Measurements from ENCODE around the gene GNG7.
"Not testable (repeated sequence)": the region's sequence is repeated elsewhere in the genome, so short reads cannot be mapped to it uniquely, and the experiment has no call there.

The GNG7 gene

DNA sequence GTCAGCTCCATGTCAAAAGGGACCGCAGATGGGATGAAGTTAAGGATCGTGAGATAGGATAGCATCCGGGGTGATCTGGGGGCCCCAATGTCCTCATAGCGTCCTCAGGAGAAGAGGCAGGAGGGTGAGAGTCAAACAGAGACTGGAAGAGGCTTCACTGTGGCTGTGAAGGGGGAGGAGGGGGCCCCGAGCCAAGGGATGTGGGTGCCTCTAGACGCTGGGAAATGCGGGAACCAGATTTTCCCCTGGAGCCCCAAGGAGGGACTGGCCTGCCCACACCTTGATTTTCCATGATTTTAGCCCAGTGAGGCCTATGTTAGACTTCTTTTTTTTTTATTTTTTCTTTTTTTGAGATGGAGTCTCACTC lies 61.2 kb downstream of the GNG7 start:
- DNase-seq (ENCODE audit: low spot score), result no peak

DNA sequence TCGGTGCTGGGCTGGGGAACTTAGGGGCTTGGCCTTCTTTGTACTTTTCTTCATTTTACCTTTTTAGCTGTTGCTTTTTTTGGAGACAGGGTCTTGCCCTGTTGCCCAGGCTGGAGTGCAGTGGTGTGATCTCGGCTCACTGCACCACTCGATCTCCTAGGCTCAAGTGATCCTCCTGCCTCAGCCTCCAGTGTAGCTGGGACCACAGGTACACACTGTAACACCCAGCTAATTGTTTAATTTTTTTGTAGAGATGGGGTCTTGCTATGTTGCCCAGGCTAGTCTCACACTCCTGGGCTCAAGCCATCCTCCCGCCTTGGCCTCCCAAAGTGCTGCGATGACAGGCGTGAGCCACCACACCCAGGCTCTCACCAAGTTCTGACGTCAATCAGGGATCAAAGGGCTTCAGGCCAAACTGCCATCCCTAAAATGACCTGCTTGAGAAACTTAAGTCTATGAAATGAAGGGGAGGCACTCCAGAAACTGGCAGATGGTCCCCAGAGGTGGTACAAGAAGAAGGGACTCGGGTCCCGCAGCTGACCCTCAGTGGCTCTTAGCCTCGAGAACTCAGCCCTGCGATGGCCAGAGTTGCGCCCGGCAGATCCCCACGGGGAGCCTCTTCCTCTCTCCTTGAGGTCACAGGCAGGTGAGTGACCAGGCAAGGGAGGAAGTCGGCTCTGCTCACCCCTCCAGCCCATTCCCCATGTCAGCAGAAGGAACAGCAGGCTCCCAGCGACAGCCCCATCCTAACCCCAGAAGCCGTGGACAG lies 61.7 kb downstream of the GNG7 start:
- DNase-seq (ENCODE audit: low spot score), result no peak

DNA sequence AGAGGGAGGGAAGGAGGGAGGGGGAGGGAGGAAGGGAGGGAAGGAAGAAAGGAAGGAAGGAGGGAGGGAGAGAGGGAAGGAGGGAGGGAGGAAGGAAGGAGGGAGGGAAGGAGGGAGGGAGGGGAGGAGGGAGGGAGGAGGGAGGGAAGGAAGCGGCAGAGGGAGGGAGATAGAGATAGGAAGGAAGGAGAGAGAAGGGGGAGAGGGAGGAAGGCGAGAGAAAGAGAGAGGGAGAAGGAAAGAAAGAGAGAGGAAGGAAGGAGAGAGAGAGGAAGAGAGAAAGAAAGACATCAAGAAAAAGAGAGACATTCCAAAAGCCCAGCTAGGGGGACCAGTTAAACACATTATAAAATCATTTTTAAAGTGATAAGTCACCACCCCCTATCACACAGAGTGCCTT lies 62.5 kb downstream of the GNG7 start:
- no peak for DNase-seq (ENCODE audit: low spot score)

DNA sequence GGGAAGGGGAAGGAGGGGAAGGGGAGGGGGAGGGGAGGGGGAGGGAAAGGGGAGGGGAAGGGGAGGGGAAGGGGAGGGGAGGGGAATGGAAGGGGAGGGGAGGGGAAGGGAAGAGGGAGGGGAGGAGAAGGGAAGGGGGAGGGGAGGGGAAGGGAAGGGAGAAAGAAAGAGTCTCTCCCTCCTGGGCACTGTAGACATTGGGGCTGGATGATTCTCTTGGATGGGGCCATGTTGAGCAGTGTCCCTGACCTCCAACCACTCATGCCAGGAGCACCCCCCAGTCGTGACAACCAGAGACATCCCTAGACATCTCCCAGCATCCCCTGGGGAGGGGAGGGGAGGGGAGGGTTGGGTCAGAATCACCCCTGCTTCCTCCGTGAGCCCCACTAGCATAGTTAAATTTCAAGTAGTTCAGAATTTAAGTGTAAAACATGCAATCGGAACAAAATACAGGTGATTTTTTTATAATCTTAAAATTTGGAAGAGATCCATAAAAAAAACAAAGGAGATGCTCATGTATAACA lies 64.0 kb downstream of the GNG7 start:
- no peak for DNase-seq (ENCODE audit: low spot score)

DNA sequence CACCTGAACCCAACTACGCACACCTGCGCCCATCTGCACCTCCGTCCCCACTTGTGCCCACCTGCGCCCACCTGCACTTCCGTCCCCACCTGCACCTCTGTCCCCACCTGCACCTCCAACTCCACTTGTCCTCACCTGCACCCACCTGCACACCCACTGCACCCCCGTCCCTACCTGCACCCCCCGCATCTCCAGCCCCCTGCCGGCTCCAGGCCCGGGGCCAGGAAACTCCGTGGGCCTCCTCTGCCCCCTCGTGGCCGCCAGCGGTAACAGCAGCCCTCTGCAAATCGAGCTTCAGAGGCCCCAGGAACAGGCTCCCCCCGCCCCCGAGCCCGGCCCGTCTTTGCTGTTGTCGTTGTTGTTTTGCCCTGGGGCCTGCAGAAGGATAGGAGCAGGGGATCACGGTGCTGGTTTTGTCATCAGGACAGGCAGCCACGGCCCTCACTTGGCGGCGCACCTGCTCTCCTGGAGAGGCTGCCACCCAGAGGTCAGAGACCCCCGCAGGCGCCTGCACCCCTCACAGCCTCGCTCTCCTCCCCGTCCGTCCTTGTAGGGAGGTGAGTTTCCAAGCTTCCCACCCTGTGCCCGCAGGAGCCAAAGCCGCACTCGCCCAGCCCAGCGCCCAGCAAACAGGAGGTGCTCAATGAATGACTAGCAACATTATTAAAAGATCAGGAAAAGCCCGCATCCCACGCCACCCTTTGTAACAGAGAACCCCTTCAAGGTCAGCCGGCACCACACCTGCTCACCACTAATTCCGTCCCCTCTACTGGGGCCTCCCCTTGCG lies 65.4 kb downstream of the GNG7 start:
- DNase-seq (ENCODE audit: low spot score), result peak; percentile 92

DNA sequence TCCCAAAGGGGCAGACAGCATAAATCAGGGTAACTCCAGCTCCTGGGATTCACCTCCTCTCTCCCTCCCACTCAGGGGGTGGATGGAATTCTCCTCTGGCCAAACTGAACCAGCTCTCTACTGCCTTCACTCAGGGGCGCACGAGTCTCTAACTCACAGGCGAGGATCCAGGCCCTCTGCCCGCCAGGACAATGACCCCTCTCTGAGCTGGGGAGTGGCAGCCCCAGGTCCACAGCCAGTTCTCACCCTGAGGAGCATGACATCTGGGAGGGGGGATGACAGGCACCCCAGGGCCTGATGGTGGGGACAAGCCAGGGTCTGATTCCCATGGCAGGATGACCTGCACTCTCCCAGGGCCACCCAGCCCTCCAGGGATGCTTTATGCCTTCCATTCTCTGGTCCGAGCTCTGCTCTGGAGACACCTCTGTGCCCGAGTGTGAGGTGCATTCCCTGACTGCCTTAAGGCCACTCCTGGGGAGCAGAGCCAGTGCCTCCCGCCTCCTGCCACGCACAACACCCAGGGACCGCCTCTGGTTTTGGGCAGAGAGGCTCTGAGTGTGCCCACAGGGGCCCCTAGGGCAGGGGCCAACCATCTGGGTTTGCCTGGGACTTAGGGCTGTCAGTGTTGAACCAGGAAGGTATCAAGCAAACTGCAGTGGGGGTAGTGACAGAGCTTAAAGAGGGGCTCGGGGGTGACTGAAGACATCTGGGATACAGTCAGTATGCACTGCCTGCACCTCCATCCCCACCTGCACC lies 66.2 kb downstream of the GNG7 start:
- no peak for DNase-seq (ENCODE audit: low spot score)

DNA sequence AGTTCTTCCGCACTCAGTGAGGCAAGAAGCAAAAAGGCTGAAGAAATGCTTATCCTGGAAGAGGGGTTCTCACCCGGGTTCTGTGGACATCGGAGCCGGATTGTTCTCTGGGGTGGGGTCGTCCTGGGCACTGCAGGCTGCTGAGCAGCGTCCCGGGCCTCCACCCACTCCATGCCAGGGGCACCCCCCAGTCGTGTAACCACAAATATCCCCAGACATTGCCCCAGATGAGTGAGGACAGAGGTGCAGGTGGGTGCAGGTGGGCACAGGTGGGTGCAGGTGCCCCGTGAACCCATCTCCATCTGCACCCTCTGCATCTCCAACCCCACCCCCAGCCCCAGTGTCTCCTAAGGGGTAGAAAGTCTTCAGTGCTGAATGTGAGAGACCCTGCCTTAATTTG lies 67.5 kb downstream of the GNG7 start:
- no peak for DNase-seq (ENCODE audit: low spot score)

DNA sequence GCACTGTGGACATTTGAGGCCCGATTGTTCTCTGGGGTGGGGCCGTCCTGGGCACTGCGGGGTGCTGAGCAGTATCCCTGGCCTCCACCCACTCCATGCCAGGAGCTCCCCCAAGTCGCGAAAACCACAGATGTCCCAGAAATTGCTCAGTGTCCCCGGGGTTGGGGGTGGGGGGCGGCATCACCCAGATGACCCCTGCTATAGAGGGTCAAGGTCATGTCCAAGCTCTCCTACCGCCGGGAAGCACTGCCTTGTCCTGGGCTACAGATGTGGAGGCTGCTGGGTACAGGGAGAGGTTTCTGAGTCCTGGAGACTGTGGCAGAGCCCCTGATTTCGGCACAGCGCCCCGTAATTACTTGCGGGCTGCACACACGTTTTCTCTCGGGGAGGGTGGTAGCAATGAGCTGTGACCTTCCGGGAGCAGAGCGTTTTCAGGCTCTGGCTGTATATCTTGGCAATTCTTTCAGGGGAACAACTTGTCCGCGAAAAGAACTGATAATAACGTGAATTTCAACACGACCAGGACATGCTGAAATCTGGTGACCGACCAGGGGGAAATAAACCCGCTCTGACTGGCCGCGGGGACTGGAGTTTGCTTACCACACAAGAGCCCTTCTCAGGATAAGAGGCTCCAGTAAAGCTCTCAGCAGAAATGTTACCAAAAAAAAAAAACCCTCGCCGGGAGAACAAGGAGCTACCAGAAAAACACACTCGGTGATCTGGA lies 68.1 kb downstream of the GNG7 start:
- no peak for DNase-seq (ENCODE audit: low spot score)

DNA sequence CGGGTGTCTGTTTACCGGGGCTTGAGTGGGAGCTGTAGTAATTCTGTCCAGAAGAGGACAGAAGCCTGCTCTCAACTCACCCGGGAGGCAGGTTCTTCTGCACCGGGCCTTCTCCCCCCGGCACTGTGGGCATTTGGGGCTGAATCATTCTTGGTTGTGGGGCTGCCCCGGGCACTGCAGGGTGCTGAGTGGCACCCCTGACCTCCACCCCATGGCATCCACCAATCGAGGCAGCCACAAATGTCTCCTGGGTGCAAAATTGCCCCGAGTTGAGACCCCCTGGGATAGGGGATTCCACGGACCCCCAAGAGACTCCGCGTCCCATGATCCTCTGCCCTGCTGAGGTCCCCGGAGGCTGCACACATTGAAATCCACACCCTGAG lies 68.8 kb downstream of the GNG7 start:
- DNase-seq (ENCODE audit: low spot score), result no peak

DNA sequence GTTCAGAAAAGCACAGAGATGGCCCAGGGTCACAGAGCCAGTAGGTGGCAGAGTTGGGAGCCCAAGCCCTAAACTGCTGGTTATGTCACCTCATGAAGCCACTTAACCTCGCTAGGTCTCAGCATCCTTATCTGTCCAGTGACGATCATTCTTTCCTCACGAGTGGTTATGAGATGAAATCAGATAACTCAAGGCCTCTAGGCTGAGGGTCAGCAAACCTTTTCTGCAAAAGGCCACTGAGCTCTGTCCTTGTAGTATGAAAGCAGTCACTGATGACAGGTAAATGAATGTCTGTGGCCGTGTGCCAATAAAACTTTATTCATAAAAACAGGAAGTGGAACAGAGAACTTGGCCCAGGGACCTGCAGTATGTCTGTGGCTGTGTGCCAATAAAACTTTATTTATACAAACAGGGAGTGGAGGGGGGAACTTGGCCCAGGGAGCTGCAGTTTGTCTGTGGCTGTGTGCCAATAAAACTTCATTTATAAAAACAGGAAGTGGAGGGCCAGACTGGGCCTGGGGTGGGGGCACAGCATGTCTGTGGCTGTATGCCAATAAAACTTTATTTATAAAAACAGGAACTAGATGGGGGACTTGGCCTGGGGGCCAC lies 71.2 kb downstream of the GNG7 start:
- DNase-seq (ENCODE audit: low spot score), result peak; percentile 24

DNA sequence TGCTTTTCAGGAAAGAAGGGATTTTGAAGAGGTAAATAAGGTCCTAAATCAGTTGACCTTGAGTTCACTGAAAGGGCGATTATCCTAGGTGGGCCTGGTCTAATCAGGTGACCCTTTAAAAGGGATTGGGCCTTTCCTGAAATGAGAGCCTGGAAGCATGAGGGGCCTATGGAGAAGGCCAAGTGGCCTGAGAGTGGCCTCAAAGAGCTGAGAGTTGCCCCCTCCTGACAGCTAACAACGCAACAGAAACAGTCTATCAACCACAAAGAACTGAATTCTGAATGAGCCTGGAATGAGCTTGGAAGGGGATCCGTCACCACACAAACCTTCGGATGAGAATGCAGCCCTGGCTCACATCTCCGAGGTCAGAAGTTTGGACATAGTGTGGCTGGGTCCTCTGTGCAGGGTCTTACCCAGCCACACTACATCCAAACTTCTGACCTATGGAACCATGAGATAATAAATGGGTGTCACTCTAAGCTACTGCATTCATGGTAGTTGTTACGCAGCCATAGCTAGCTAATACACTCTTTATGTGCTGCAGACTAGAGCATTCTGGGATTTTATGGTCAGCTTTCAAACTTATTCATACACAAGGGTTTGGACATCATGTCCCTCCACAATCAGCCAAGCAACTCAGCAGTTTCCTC lies 72.0 kb downstream of the GNG7 start:
- DNase-seq (ENCODE audit: low spot score), result no peak

DNA sequence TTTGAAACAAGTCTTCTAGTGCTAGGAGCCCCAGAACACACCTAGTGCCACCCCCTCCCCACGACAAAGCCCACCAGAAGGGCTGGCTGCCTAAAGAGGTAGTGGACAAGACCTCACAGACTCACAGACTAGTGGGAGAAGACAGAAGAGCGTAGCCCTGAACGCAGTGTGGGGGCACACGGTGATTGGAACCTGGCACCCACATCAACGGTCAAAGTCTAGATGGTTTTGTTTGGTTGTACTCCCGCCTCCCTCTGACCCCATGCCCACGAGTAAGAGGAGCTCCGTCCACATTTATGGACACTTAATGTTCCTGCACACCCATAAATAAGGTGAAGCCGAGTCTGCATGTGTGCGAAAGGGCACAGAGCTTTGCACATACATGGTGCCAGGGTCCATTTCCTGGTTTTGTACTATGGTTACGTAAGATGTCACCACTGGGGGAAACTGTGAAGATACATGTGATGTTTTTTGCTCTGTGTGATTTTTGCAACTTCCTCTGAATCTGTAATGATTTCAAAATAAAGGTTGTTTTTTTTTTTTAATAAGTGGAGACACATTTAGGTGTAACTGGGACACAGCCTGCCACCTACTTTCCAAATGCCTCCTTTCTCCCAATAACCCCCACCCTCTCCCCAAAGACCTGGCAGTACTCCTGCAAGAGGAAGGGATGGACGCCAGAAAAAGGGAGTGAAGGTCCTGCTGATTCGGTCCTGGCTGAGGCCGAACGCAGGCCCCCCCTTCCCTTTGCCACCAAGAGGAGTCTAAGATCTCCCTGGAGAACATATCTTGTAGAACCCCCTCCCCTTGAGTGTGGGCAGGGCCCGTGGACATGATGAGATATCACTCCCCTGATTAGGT lies 72.8 kb downstream of the GNG7 start:
- DNase-seq (ENCODE audit: low spot score), result no peak

DNA sequence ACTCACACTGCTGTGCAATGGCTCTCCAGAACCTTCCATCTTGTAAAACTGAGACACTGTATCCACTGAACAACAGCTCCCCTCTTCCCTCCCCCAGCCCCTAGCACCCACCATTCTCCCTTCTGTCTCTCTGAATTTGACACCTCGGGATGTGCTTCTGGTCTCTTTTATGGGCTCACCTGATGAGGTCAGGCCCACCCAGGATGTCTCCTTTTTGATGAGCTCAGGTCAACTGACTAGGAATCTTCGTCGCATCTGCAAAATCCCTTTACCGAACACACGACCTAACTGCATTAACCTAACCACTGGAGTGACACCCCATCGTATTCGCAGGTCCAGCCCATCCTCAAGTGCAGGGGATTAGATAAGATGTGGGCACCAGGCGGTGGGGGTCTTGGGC lies 73.9 kb downstream of the GNG7 start:
- no peak for DNase-seq (ENCODE audit: low spot score)

DNA sequence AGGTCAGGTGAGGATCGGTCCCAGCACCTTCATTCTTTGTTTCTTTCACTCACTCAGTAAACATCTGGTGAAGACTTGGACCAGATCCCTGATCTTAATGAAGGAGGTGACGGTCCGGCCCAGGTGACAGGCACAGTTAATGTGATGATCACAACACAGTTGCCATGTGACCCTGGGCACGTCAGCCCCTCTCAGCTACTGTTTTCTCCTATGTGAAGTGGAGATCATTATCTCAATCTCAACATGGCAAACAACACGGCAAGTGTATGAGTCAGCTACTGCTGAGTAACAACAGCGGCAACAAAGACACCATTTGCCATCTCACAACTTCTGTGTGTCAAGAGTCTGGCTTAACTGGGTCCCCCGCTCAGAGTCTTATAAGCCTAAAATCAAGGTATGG lies 74.6 kb downstream of the GNG7 start:
- no peak for DNase-seq (ENCODE audit: low spot score)

DNA sequence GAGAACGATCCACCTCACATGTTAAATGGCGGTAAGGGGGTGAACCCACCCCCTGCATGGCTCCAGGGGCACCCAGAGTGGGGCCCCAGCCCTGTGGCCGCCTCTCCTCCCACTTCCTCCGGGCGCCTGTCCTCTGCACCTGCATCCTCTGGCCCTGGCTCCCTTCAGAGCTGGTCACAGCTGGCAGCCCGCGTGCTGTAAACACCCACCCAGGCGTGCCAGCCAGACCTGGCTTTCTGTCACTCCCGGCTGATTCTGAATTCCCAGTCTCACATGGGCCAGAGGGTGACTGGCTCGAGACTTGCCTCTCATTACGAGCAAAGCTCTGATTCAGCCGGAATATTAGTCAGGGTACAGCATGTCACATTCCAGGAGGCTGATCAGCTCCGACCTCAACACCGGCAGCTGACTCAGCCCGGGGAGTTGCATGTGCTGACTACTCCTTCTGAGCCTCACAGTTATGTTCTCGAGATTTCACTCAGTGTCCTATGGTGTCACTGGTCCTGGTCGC lies 75.1 kb downstream of the GNG7 start:
- DNase-seq (ENCODE audit: low spot score), result no peak

DNA sequence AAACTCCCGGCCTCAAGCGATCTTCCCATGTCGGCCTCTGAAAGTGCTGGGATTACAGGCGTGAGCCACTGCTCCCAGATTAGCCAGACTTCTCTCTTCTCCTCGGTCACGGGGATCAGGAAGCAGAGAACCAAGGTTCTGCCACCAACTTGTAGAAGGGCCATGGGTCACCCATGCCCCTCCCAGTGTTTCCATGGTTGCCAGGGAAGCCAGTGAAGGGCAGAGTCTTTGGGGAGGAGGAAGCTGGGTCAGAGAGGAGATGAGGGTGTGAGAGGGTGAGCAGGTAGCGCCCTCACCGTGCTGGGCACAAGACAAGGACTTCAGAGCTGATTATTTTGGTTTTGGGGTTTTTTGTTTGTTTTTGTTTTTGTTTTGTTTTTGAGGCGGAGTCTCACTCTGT lies 77.1 kb downstream of the GNG7 start:
- DNase-seq (ENCODE audit: low spot score), result no peak

DNA sequence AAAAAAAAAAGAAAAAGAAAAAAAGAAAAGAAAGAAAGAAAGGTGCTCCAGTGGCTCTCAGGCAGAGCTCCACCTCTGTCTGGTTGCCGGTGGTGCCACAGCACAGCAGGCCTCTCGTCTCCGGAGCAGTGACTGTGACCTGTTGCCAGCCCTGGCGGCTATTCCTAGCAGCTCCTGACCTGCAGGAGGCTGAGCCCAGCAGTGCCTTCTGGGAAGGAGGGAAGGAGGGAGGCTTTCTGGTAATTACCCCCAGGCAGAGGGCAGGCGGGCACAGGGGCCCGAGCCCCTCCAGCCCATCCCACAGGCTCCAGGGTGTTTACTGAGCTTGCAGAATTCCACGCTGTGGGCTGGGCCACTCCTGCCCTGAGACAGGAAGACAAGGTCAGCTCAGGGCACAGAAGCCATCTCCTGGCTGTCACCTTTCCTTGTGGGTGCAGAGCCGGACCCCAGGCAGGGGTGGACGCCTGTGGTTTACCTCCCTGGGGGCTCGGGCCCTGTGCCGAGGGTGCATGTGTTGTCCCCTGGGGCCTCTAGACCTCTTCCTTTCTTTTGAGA lies 77.9 kb downstream of the GNG7 start:
- peak; percentile 47 for DNase-seq (ENCODE audit: low spot score)

DNA sequence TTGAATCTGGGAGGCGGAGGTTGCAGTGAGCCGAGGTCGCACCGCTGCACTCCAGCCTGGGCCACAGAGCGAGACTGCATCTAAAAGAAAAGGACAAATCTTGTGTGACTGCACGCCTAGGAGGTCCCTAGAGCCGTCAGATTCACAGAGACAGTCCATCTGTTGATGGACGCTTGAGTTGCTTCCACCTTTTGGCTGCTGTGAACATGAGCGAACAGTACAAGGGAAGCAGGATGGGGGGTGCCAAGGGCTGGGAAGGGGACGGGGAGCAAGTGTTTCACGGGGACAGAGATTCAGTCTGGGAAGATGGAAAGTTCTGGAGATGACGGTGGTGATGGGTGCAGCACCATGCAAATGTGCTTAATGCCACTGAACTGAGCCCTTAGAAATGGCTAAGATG lies 78.7 kb downstream of the GNG7 start:
- DNase-seq (ENCODE audit: low spot score), result no peak

DNA sequence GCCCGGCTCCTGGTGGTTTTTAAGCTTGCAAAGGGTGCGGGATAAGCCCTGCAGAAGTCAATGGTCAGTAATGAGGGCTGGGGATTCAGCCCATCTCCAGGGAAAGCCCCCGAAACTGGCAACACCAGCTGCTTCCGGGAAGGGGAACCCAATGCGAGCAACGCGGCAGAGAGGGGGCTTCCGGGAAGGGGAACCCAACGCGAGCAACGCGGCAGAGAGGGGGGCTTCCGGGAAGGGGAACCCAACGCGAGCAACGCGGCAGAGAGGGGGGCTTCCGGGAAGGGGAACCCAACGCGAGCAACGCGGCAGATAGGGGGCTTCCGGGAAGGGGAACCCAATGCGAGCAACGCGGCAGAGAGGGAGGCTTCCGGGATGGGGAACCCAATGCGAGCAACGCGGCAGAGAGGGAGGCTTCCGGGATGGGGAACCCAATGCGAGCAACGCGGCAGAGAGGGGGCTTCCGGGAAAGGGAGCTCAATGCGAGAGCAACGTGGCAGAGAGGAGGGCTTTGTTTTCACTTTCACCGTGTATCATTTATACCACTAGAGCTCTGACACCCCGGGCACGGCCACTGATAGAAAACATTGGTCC lies 80.0 kb downstream of the GNG7 start:
- not testable (repeated sequence) for DNase-seq (ENCODE audit: low spot score)

Measured in HuH-7.5 (cell line).